Measurements from ENCODE around the gene PCYT1B. TPM values are rescaled to one million over a fixed set of nuclear protein-coding genes. Genes with fewer than 3 reads are reported as not detected.

The PCYT1B gene
- total RNA-seq, 1 donor from 2014 or later: 0.08 TPM

DNA sequence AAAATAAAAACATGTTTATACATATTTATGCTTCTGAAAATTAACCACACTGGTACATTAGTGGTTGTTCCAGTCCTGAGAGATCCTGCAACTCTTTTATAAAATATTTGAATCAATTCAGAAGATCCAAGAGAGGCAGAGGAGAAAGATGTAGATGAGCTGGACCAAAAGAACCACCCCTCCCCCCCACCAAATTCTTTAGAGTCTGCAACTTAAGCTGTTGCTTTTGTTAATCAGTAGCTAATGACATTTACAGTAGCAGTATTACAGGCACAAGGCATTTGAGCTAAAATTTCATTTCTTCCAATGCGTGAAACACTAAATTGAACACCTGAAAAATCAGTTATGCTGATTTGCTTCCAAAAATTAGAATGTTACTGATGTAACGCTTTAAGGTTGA is 120.5 kb downstream of the PCYT1B start:
- no peak for DNase-seq (ENCODE audit: low read depth)

DNA sequence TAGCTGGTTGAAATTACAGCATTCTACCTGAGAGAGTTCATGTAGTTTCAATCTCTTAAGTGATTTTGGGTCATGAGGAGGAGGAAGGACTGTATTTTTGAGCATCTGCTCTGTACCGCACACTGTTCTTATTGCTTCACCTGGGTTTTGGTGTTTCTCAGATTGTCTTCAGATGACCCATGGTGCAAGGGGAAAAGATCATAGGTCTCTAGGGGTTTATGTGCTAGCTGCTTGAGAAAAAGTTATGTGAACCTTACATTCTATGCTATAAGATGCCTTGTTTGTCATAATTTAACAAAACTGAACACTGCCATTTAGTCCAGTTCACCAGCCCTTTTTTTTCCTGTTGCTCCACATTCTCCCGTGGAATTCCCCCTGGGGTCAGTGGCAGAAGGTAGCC is 121.7 kb downstream of the PCYT1B start:
- no peak for DNase-seq (ENCODE audit: low read depth)

DNA sequence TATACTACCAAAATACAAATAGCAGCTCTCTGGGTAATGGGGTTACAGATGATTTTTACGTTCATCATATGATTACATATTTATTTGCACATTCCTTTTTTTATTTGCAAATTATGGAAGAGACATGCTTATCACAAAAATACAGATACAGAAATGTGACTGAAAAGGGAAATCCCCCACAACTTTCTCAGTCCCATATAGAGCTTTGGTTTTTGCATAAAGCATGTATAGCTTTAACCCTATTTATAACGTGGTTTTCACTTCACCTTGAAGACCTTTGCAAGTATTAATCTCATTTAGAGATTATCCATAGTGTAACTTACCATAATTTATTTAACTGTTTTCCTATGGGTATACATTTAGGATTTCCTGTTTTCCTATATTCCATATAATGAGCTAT is 126.7 kb downstream of the PCYT1B start:
- DNase-seq (ENCODE audit: low read depth): no peak

DNA sequence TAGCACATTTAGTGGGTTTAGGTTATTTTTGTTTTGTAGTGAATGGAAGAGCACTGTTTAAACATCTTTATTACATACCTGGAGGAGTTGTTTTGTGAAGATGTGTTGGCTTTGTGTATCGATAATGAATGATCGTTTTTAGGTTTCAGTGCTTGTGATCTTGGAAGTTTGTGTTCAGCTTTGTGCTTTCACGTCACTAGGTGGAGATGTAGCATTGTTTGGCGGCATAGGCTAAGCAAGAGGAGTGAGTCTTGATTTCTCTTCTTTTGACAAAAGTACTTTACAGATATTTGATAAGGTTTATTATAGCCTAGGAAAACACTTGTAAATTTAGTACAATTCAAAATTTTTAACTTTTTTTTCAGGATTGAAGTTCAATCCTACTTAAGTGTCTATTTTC is 131.7 kb downstream of the PCYT1B start:
- DNase-seq (ENCODE audit: low read depth): no peak

DNA sequence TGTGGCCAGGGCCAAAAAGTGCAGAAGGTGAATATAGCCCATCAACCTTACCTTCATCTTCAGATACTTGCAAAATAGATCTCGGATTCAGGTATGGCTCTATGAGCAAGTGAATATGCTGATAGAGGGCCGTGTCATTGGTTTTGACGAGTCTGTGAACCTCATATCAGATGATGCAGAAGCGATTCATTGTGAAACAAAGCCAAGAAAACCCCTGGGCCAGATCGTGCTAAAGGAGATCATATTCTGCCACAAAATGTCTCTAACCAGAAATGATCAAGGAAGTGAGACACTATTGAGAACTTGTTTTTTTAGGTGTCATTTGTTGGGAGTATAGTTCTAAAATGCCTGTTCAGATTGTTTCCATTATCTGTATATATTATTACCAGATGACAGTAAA is 133.7 kb downstream of the PCYT1B start:
- no peak for DNase-seq (ENCODE audit: low read depth)

DNA sequence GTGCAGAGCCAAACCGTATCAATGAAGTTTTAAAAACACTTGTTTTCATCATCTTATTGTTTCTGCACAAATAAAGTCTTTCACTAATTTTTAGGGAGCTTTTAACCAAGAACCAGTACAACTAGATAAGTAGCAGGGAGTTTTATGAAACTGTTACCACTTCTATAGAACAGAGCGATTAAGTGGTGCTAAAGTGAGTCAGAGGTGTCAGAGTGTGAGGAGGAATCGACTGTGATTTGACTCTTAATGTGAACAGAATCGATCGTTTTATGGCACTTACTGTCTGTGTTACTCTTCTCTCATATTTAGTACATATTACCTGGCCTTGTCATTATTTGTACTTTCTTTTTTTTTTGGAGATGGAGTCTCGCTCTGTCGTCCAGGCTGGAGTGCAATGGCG is 138.8 kb downstream of the PCYT1B start:
- no peak for DNase-seq (ENCODE audit: low read depth)

Other genes with a start within 250 kb of the PCYT1B start
- gene PDK3, start 182.1 kb downstream of the PCYT1B start, total RNA-seq: 0.52 and 5.1 TPM in 2 replicates
- 9.7 and 19.4 TPM in 2 replicates for gene POLA1, start 46.6 kb upstream of the PCYT1B start, total RNA-seq

Measured in myocyte (in vitro differentiated cells).